ENCODE measurements around the gene POMT2.

POMT2 gene

DNA sequence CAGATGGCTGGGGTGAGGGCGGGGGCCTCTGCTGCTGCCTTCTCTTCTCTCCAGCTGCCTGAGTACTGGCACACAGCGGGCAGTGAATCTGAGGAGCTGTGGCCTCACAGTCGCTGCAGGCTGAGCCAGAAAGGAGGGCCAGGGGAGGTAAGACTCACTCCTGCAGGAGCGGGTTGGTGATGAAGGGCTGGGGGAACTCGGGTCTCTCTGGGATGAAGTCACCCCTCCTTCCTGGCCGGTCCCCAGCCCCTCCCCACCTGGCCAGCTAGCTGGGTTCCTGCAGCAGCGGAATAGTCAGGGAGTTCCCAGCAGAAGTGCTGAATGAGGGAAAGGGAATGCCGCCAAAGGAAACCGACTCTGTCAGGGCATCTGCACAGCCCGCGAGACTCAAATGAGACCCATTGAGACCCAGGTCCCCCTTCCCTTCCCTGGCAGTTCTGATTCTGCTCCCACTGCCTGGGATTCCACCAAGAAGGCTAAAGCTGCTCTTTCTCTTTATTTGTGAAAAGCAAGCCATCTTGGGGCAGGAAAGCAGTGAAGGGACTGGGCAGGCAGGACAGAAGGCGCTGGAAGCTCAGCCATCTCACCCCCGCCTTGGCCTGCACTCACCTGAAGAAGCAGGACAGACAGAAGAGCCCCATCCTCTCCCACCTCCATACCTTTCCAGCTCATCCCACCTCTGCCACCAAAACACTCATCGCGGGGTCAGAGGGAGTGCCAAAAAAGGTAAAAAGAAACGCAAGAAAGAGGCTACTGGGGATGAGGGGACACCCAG, 54.9 kb downstream of the POMT2 start:
- DNase-seq, result no peak

DNA sequence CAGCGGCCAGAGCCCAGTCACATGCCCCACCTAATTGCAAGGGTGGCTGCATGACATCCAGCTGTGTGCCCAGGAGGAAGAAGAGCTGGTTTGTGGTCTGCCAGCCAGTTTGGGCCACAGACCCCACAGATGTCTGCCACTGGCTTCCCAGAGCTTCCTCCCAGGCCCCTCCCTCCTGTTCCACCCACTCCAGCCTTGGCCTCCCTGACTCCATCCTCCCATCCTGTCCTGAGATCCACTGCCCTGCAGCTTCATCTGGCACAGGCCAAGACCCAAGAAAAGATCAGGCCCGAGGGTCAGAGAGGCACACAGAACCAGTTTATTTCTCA, 55.5 kb downstream of the POMT2 start:
- no peak for DNase-seq

DNA sequence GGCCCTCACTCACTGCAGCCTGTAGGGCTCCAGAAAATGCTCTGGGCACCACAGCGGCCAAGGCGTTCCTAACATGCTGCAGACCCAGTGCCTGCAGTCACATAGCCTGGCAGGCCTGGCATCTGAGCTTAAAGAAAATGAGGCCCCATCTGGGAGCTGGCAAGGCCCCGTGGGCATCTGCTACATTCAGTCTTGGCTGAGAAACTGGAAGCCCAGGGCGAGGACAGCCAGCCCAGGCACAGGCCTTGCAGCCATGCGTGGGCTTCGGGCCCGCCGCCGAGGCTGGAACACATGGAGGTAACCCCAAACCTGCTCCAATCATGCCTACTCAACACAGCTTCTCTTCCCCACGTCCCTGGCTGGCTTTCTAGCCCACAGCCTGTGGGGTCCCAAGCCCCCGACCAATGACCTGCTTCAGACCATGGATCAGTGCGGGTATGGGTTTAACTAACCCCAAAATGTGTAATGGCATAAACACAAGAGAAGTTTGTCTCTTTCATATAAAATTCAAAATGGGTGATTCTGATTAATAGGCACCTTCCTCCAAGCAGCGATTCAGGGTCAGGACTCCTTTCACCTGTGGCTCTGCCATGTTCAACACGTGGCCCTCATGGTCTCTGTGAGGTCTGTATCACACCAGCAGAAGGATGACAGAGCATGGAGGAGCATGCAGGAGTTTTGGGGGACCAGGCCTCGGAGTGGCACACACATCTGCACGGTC, 56.1 kb downstream of the POMT2 start:
- no peak for DNase-seq

DNA sequence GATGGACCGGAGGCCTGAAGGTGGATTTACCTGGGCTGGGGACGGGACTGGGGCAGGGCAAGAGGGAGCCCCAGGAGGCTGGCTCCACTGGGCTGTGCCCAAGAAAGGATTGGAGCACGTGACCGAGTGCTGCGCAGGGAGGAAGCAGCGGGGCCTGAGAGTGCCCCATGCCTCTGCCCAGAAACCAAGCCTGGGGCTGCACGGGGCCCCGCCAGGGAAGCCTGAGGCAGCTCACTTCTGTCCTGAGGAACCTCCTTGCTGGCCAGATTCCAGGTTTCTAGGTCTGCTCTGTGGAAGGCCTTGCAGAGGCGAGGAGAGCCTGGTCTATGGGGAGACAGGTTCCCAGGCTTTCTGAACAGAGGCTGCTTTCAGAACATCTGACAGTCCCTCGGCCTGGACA, 60.1 kb downstream of the POMT2 start:
- DNase-seq, result no peak

DNA sequence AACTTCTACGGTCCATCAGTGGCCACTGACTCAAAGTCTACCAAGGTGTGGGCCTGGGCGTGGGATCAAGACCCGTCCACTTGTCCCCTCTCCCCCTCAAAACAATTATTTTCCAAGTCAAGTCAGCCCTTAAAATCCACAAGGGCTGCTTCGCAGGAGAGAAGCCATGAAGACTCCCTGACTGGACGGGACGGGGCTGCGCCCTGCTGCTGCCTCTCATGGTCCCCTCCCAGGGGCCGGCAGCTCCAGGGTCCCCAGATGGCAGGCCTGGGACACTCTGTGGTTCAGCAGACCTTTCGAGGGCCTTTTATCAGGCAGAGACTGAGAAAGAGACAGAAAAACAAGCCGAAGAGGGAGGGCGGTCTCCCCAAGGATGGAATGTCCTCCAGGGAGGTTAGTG, 60.5 kb downstream of the POMT2 start:
- DNase-seq, result no peak

DNA sequence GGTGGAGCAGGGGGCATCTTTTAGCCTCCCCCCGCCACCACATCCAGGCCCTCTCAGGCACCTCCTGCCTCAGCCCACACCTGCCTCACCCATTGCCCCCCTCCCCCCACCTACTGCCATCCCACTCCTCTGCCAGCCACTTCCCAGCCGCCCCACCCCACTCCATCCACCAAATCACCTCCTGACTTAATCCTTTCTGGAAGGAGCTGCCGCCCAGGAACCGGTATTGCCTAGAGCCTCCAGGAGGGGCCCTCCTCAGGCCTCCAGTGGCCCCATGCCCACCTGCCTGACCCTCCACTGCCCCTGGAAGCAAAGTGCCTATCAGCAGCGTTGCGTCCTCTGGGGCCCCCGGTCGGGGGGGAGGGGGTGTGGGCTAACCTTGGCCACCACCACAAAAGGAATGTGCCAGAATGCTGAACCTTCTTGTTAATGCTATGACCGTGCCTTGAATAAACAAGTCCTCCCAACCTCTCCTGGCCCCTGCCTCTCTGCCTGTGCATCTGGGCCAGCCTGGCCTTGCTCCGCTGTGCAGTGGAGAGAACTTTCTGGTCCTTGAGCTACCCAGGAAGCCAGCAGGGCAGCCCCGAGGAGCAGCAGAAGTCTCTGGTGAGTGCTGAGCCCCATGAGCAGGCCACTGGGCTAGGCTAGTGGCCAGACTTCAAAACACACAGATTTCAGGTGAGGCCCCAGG, 61.5 kb downstream of the POMT2 start:
- DNase-seq, result no peak

DNA sequence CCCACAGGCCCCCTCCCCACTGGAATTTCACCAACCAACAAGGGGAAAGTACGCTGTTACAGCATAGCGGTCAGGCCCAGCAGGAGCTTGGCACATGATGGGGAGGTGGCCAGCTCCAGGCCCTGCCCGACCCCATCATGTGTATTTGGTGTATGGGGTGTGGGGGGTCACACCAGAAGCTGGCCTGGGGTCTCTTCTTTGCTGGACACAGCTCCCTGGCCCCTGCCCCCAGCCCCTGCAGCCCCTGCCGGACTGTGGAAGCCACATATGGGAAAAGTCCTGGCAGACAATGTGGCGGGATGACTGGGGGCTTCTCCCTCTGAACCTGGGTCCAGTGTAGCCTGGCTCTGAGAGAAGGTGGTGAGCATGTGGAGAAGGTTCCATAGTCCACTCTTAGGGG, 62.1 kb downstream of the POMT2 start:
- DNase-seq, result no peak

DNA sequence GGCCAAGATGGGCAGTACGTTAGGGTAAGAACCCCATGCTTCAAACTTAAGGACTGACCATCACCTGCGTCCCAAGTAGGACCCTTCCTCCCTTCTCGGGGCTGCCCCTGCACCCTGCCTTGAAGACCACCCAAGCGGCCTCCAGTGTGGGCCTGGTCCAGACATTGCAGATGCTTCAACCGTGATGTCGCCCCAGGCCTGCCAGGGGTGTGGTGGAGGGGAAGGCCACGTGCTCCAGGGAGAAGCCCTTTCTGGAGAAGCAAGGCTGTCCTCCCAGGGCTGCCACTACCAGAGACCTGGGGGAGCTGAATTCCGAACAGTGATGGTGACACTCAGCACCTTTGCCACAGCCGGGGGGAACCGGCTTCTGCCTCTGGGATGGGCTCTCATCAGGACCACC, 63.0 kb downstream of the POMT2 start:
- DNase-seq, result no peak

DNA sequence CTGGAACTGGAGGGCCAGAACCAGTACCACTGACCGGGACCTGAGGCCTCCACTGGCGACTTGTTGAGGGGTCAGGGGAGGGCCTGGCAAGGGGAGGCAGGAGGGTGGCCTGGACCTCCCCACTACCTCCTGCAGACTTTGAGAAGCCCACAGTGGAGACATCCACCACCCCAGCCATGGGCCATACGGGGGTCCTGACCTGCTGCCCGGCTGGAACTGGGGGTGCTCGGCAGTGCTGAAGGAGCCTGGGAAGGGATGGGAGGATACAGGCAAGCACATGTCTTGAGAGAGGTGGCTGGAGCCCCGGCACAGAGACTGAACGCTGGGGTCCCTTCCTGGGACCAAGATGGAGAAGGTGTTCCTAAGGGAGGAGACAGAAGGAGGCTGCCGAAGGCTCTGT, 64.0 kb downstream of the POMT2 start:
- DNase-seq, result no peak

DNA sequence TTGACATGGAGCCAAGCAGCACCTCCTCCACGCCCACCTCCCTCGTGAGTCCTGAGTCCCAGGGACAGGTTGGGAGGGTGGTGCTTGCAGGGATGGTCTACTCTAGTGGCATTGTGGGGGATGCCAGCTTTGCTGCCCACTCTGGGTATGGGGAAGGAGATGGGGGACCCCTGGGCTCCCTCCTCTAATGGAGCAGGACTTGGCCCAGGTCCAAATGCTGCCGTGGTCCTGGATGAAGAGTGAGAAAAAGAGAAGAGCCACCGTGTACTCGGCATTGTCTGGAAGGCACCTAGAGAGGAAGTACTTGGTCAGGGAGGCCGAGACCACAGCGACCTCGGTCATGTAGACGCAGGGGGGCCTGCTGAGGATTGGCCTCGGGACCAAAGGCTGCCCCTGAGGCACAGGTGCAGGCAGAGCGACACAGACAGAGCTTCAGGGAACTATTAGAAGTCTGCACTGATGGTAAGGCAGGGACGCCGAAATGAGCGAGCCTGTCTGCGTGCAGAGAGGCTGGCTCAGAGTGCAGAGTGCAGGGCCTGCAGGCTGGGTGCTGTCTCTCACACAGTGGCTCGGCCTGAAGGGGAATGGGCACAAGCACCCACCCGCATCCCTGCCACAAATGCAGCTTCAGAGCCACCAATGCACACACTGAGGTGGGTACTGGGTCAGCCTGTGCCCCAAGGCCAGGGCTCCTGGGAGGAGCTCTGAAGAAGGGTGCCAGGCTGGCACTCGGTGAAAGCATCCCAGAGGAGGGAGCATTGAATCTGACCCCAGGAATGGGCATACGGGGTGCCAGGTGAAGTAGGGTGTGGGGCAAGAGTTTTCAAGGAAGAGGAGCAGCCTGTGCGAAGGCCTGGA, 67.1 kb downstream of the POMT2 start:
- no peak for DNase-seq

DNA sequence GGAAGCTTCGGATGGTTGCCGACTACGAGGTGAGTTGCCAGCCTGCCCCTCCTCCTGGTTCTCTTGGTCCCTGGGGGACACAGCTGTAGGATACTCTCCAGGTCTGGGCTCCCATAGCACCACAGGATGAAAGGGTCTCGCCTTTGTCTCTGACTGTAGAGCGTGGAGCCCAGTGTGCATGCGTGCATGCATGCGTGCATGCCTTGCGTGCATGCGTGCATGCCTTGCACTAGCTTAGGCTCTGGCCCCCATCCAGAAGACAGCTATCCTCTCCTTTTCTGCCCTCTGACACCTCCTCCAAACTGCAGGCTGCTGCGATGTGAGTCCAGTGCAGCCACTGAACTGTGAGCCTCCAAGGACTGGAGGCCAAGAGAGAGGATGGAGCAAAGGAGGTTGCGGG, 68.8 kb downstream of the POMT2 start:
- DNase-seq, result no peak

DNA sequence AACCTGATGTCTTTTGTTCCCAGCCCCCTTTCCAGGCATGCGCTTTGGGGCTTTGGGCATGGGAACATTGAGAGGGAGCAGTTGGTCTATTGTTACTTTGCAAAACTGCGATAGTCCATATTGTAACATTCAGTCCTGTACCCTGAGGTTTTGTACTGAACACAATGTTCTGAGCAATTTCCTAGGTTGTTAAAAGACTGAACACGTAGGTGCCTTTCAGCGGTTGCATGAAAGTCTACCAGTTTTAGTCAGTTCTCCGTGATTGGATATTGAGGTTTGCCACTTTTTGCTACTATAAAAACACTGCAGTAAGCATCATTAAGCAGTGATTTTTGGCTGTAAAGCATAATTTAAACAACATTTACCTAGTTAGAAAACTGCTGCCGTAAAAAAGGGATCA, 69.8 kb downstream of the POMT2 start:
- no peak for DNase-seq

DNA sequence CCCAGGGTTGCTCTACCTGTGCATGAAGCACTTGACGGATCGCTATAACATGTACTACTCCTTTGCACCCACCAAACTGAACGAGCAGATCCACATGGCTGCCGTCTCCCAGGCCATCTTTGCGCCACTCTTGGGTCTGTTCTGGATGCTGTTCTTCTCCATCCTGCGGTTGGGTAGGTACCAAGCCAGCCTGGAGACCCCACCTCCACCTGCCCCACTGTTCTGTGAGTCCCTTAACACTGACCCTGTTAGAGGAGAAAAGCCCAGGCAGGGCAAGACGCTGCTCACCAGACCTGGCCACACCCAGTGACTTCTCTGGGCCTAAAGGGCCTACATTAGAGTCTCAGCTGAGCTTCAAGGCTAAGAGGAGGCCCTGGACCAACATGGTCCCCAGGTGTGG, 71.4 kb downstream of the POMT2 start:
- DNase-seq, result no peak

DNA sequence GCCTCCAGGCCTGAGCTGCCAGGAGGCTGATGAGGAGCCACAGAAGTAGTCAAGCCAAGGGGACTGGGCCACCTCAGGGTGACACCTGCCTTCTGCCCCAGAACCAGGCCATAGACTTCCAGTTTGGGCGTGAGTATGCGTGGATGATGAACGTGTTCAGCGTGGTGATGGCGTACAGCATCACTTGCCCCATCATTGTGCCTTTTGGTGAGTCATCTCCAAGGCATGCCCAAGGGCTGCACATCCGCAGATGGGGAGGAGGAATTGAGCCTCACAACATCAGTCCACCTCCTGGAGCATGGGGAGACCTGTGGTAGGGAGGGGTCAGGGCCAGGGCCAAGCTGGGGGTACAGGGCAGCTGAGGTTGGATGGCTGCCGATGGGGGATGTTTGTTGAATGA, 72.0 kb downstream of the POMT2 start:
- no peak for DNase-seq

DNA sequence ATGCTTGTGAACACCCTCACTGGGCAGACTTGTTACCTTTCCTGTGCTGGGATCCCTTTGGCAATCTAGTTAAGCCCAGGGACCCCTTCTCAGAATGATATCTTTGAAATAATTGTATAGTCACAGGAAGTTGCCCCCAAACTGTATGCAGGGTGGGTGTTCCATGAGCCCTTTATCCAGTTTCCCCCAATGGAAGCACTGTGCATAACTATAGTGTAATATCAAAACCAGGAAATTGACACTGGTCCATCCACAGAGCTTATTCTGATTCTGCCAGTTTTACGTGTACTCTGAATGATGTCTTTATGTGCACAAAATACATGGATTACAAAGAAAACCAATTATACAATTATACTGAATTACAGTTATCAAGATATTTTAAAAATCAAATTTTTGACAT, 73.9 kb downstream of the POMT2 start:
- DNase-seq, result no peak

DNA sequence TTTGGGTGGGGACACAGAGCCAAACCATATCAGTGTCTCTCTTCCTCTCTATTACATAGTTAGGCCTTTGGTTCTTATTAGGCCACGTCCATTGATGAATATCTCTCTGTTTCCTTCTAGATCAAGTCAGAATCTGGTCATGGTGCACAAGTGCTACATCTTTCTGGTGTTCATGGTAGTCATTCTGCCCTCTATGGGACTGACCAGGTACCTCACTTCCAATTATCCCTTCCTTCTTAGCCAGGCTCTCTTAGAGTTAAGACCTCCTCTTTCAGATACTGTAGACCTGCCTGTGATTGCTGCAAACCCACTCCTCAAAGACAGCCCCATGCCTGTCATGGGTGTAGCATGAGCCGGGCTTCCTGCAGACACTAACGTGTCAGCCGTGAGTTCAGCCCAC, 74.9 kb downstream of the POMT2 start:
- no peak for DNase-seq

DNA sequence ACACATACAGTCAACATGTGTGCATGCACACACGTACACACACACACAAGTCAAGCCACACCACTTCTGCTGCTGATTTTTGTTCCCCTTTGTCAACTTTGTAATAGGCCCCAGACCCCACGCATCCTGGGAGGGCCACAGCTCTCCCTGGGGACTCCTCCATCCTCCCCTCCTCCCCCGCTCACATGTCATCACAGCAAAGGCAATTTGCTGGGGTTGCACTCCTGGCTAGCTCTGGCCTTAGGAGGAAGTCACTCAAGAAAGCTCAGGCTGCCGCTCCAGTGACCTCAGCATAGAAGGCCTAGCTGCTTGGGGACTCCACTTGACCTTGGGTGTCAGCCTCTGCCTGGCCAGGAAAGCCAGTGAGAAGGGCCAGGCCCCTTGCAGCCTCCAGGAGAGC, 76.8 kb downstream of the POMT2 start:
- no peak for DNase-seq

DNA sequence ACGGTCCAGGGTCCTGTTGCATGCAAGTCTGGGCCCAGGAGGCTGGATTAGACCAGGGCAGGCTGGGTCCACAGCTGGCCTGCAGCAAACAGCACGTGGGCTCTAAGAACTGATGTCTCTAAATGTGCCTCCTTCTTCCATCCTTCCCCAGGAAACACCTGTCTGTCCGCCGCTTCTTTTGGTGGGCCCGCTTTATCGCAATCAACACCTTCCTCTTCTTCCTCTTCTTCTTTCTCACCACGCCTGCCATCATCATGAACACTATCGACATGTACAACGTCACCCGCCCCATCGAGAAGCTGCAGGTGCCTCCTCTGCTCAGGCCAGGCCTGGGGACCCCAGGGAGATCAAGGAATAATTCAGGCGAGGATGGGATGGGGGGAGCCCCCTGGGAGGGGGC, 77.9 kb downstream of the POMT2 start:
- DNase-seq, result no peak

DNA sequence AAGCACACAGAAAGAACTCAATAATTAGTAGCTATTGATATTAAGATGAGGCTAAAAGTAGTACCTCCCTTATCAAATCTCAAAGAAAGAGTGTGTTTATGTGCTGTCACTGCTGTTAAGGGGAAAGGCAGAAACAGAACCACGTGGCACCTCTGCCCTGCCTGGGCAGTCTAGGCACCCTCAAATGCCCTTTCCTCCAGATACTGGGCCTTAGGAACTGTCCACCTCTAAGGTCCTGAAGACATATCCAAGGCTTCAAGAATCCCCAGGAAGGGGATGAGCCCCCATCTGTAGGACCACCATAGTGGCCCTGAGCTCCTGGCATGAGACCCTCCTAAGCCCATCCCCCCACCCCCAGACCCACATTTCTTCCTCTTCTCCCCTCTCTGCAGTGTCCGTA, 78.7 kb downstream of the POMT2 start:
- no peak for DNase-seq

DNA sequence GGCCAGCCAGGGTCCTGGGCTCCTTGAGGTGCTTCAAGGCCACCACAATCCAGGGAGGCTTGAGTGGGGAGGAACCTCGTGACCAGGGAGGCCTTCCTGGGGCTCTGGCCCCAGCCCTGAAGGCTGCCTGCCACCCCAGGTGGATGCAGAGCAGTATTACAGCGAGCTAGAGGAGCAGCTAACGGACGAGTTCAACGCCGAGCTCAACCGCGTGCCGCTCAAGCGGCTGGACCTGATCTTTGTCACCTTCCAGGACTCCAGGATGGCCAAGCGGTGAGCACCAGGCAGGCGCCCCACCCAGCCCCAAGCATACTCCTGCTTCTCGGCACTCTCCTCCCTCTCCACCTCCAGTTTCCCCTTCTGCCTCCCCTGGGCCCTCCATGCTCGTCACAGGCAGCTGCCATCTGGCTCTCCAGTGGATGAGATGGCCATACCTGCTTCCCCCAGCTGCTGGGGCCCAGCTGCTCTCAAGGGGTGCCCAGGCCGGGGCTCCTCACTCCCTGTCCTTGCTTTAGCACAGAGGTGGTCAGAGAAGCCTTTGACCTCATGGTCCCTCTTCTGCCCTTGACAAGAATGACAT, 80.3 kb downstream of the POMT2 start:
- no peak for DNase-seq

DNA sequence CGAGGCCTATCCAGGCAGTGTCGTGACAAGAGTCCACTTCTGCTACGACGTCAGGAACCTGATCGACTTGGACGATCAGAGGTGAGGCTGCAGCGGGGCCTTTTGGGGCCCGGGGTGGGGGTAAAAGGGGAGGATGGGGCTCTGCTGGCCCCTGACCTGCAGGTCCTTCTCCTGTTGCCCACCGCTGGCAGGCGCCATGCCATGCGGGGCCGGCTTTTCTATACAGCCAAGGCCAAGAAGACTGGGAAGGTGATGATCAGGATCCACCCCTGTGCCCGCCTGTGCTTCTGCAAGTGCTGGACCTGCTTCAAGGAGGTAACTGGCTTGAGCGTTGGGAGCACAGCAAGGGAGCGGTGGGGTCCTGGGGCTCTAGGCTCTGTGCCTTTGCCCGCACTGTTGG, 81.3 kb downstream of the POMT2 start:
- DNase-seq, result no peak

DNA sequence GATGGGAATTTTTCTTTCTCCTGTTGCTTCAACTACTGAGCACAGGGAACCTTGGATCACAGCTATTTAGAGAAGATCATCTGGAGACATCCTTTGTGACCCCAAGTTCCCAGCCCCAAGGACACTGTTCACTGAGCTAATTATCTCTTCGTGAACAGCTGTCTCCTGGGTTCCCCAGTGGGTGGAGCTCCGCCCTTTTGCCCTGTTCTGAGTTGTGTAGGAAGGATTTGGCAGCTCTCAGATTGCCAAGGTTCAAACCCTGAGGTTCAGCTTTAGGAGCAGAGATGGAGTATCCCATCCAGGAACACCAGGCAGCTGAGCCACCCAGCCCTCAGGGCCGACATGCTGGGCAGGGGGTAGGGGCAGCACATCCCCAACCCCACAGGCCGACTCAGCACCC, 81.7 kb downstream of the POMT2 start:
- DNase-seq, result no peak

DNA sequence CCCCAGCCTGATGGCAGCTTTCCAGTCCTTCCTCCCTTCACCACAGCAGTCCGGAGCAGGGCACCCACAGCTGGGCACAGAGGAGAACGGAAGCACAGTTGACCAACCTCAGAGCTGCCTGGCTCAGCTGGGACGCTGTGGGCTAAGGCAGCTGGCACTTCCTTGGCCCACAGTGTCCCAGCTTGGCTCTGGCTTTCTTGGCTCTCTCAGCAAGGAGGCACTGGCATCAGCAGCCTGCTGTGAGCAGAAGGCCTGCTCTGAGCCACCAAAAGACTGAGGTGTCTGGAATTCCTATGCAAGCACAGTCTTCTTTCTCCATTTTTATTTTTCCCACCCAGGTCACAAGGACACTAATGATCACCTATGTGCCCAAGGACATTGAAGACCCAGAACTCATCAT, 82.3 kb downstream of the POMT2 start:
- DNase-seq, result no peak
